8988T (cell line): Measurements from ENCODE around the gene LORICRIN.

Source experiments
- DNase-seq: peaks from one replicate; pipeline ENCODE4 v3.0.0; 2011

The LORICRIN gene

DNA sequence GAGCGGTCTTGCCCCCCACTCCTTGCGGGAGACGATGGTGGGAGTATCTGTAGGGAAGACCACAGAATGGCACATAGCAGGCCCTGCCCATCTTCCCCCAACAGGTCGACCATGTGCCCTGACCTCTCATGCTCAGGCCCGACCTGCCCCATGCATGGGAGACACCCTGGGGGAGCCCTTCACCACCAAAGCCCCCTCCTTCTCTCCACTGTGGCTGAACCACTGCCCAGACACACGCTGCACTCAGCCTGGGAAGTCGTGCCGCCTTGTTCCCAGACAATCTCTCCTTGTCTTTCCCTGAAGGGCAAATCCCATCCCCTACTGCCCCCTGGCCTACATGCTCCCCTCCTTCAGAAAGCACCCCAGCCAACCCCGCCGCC is 47.7 kb downstream of the LORICRIN start:
- DNase-seq: no peak

DNA sequence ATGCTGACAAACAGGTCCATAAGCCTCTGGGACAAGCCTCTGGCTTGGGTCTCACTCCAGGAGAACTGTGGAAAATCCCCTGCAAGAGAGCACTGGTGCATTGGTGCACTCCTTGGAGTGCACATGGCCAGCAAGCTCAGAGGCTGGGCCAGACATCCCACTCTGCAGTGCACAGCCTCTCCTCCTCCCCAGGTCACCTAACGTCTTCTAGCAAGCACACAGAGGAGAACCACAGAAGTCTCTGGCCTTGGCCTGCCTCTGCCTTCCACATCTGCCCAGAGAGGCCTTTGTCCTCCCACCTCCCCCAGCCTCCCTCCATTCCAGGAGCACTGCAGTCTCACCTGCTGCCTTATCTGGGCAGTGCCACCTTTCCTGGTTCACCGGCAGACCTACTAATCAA is 49.1 kb downstream of the LORICRIN start:
- DNase-seq: no peak

DNA sequence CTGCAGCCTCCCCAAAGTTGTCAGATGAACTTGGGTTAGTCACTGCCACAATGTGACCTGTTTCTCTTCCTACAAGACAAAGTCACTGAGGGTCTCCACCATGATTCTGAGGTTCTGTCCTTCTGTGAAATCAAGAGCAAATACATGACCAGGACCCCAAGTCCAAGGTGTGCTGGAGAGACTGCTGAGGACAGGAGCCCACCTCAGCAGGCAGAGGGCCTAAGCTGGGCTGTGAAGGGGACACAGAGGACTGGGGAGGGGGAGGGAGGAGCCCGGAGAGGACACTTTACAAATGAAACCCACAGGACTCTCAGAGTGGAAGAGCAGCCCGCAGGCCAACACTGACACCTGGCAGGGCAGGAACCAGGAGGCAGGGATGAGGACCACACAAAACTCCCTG is 50.0 kb downstream of the LORICRIN start:
- no peak for DNase-seq

DNA sequence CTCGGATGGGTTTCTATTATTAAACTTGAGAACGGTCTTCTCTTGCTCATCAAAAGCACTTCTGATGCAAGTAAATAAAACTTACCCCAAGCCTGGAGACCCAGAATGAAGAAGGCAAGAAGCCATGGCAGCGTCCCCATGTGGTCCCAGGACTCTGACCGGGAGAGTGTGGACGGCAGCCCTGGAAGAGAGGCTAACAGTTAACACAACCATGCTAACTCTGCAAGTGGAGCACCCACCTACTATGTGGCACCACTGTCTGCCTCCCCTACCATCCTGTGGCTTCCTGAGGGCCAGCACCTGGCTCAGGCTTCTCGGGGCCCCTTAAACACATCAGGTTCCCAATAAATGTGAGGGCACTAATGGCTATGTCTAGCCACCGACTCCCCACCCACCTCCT is 51.0 kb downstream of the LORICRIN start:
- no peak for DNase-seq
